GM21717 (cell line): ENCODE results near the gene IGSF23.
"Not testable (repeated sequence)": the region's sequence is repeated elsewhere in the genome, so short reads cannot be mapped to it uniquely, and the experiment has no call there.

Source experiments
- ATAC-seq: cut with Tn5 transposase; IDR thresholded peaks from one replicate; pipeline ENCODE4 v1.9.1; 2021; ENCODE audit warnings: mild to moderate bottlenecking, moderate library complexity; ENCODE audit not compliant: unreplicated experiment

Gene IGSF23

DNA sequence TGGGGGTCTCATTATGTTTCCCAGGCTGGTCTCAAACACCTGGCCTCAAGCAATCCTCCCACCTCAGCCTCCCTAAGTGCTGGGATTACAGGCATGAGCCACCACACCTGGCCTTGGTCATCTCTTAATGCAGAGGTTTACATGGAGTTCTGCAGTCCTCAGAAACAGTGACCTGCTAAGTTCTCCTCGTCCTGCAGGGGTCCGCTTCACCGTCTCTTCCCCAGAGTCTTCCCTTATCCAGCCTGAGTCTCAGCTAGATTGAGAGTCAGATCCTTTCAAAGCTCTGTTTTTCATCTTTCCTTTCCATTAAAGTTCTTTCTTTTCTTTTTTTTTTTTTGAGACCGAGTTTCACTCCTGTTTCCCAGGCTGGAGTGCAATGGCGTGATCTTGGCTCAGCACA lies 2.9 kb upstream of the IGSF23 start:
- not testable (repeated sequence) for ATAC-seq

DNA sequence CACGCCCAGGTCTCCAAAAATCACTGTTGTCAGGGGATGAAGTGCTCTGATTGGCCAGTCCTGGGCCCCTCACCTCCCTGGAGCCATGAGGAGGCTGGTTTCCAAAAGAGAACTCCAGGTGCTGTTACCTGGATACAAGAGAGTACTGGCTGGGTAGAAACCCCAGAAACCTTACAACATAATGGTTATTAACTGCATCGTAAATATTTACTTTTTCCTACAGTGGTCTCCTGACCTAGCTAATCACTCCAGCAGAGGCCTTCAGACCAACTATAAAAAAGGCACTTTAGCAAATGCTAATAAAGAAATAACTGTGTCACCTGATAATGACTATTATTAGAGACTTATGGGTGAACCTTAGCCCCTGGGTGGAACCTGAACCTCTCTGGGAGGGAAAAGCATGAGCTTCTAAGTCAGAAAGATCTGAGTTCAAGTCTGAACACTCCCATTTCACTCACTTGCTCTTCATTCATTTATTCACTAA lies 1.5 kb upstream of the IGSF23 start:
- ATAC-seq = no peak

GRCh38 chr19:44614313-44614712 lies 950 bp downstream of the IGSF23 start:
- ATAC-seq = no peak

- ATAC-seq = no peak
Measured at GRCh38 chr19:44615863-44616247, 2.5 kb downstream of the IGSF23 start.

DNA sequence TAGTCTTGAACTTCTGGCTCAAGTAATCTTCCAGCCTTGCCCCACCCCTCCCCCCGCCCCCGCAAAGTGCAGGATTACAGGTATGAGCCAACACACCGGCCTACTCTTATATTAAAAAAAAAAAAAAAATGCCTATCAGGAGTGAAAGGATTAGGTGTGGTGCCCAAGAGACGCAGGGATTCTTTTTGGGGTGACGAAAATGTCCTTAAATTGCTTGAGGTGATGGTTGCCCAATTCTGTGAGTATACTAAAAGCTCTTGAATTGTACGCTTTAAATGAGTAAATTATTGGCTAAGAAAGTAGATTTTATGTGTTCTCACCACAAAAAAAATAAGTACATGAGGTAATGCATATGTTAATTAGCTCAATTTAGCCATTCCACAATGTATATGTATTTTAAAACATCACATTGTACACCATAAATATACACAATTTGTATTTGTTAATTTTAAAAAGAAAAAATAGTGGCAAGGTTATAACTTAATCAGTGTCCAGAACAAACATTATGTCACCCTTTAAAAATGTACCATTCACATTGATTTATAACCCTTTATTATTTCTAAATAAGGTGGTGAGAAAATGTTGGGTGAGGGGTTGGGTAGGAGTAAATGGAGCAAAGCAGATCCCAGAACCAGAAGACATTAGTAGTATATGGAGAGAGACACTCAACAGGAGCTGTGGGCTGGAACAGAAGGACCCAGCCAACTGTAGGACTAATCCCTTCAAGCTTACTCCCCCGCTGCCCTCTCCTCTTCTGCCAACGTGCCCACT lies 3.9 kb downstream of the IGSF23 start:
- ATAC-seq = no peak

DNA sequence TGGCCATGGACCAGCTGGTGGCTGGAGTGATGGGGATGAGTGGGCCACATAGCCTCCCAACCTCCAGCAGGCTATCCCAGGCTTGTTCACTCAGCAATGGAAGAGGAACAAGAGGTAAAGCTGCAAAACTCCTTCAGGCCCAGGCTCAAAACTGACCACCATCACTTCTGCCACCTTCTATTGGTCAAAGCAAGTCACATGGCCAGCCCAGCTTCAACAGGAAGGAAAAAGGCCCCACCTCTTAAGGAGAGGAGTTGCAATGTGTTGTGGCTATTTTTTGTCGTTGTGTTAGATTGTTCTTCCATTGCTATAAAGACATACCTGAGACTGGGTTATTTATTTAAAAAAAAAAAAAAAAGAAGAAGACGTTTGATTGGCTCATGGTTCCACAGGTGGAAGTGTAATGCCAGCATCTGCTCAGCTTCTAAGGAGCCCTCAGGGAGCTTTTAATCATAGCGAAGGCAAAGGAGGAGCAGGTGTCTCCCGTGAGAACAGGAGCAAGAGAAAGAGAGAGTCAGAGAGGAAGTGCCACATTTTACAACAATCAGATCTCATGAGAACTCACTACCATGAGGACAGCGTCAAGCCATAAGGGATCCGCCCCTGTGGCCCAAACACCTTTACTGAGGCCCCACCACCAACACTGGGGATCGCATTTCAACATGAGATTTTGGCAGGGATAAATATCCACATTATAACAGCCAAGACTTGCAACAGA lies 5.4 kb downstream of the IGSF23 start:
- no peak for ATAC-seq

GRCh38 chr19:44620667-44621066 lies 7.3 kb downstream of the IGSF23 start:
- ATAC-seq = no peak

GRCh38 chr19:44621367-44621766 lies 8.0 kb downstream of the IGSF23 start:
- no peak for ATAC-seq

GRCh38 chr19:44623080-44623479 lies 9.7 kb downstream of the IGSF23 start:
- no peak for ATAC-seq

DNA sequence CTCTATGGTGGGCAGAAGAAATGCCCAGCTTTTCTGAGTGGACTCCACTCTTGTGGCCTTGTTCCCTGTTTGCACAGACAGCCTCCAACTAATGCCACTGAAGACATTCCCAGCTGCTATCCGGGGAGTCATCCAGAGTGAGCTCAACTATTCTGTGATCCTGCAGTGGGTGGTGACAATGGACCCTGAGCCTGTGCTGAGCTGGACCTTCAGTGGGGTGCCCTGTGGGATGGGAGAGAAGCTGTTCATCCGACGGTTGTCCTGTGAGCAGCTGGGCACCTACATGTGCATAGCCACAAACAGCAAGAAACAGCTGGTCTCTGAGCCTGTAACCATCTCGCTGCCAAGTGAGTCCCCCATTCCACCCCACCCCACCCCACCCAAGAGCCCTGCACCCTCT lies 10.3 kb downstream of the IGSF23 start:
- ATAC-seq = no peak

GRCh38 chr19:44624840-44625354 lies 11.5 kb downstream of the IGSF23 start:
- no peak for ATAC-seq

- ATAC-seq = not testable (repeated sequence)
Measured at GRCh38 chr19:44625637-44626036, 12.3 kb downstream of the IGSF23 start.

DNA sequence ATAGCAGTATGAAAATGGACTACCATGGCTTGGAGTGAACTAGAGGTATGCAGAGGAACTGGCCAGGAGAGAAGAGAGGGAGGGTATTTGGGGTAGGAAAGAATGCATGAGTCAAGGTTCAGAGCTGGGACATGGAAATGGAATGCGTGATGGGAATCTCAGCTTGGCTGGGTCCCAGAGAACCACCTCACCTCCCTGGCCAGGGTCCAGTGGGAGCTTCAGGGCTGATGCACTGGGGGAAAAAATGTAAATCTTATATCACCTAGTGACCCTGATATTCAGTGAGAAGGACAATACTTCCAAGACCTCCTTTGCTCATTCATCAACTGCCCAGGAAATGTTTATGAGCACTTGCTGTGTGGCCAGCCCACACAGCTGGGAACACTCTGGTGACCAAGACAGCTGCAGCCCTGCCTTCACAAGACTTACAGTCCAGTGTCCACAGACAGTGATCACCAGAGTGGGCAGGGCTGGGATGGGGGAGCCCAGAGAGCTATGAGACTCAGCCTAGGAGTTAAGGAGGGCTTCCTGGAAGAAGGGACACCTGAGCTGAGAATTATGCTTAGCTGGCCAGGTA lies 12.8 kb downstream of the IGSF23 start:
- no peak for ATAC-seq

GRCh38 chr19:44627631-44628030 lies 14.3 kb downstream of the IGSF23 start:
- no peak for ATAC-seq

DNA sequence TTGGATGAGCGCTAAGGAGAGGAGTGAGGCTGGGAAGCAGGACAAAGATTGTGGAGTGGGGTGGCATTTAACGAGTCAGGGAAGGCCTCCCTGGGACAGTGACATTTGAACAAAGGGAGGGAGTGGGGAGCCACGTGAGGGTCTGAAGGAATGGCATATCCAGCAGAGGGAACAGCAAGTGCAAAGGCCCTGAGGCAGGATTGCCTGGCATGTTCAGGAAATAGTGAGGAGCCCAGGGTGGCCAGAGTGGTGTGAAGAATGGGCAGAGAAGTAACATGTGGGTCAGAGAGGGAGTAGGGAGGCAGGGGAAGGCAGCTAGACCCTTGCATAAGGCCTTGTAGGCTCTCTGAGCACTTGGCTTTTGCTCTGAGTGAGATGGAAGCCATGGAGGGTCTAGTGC lies 15.4 kb downstream of the IGSF23 start:
- ATAC-seq = no peak

GRCh38 chr19:44631611-44632010 lies 18.2 kb downstream of the IGSF23 start:
- not testable (repeated sequence) for ATAC-seq

DNA sequence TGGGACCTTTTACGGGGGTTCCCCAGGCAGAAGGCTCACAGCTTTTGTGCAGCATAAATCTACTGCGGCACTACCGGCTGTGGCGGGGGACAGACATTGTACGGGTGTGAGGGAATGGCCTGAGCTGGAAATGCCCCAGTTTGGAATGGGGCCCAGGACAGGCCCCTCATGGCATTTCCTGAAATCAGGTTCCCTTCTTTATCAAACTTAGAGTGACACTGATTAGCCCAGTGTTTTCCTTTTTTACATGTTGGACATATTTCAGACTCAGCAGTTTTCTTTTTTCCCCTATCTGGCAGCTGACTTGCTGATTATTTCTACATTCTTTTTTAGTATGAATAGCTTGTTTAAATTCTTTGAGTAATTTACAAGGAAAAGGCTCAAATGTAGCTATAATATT lies 20.7 kb downstream of the IGSF23 start:
- ATAC-seq = not testable (repeated sequence)

GRCh38 chr19:44634785-44635184 lies 21.4 kb downstream of the IGSF23 start:
- ATAC-seq = no peak

GRCh38 chr19:44635581-44636438 lies 22.4 kb downstream of the IGSF23 start:
- no peak for ATAC-seq

GRCh38 chr19:44636439-44637389 lies 23.4 kb downstream of the IGSF23 start:
- no peak for ATAC-seq
